ENCODE results near the gene ZNF212.
A peak's percentile ranks its signal among the peaks of the same experiment; 100 is the strongest.

Gene ZNF212

GRCh38 chr7:149239345-149240143 lies at the start of gene ZNF212:
TSS of gene ZNF212 (plus strand) at chr7:149239651. CDS start at chr7:149239779, 128 bp downstream.
- DNase-seq: peak; percentile 91 to 92

DNA sequence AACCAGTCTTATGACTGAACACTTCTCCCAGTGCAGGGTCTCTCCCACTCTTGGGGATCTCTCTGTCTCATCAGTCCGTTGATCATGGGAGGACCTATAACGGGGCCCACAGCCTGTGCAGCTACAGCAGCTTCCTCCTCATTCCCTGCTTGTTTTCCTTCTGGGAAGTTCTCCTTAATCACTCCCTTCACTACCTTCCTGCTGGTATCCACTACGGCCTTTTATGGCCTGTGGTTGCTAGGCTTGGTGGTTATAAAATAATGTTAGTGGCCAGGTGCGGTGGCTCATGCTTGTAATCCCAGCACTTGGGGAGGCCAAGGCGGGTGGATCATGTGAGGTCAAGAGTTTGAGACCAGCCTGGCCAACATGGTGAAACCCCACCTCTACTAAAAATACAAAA lies 47.6 kb upstream of the ZNF212 start:
- DNase-seq: no peak

DNA sequence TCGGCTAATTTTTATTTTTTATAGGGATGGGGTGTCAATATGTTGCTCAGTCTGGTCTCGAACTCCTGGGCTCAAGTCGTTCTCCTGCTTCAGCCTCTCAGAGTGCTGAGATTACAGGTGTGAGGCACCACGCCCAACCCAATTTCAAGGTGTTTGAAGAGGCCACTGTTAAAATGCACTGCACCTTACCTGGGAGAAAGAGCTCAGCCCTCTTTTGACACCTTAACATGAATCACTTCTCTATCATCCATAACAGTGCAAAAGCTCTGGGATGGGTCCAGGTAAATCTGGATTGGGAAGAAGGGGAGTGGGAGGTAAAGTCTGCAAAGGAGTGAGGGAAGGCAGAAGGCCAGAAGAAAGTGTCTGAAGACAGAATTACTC lies 44.7 kb upstream of the ZNF212 start:
- no peak for DNase-seq

GRCh38 chr7:149195180-149196150 lies 44.0 kb upstream of the ZNF212 start, which contains the start of gene ZNF282:
TSS of gene ZNF282 (plus strand) at chr7:149195546. CDS start at chr7:149195590, 44 bp downstream.
- peak; percentile 80 to 87 for DNase-seq

GRCh38 chr7:149196151-149196704 lies 43.2 kb upstream of the ZNF212 start:
- DNase-seq: peak; percentile 24

DNA sequence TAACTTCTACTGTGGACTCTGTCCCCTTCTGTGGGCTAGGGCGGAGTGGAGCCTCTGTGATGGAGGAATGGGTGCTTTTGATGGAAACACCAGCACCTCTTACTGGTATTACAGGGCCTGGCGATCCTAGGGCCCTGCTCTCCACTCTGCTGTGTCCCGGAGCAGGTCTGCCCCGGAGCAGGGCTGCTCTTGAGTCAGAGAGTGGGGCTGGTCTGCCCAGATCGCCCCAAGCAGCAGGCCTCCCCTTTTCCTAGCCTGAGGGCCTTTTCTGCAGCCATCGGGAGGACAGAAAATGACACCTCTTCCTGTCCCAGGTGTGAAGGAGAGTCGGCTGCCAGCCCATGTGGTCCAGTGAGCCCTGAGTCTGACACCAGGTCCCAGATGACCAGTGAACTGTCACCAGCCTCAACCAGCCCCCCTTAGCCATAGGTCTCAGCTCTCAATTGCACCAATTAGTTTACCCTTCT lies 42.7 kb upstream of the ZNF212 start:
- DNase-seq: peak; percentile 16 to 23

GRCh38 chr7:149197675-149198074 lies 41.8 kb upstream of the ZNF212 start:
- no peak for DNase-seq

- DNase-seq: no peak
Measured at GRCh38 chr7:149198161-149198816, 41.2 kb upstream of the ZNF212 start.

DNA sequence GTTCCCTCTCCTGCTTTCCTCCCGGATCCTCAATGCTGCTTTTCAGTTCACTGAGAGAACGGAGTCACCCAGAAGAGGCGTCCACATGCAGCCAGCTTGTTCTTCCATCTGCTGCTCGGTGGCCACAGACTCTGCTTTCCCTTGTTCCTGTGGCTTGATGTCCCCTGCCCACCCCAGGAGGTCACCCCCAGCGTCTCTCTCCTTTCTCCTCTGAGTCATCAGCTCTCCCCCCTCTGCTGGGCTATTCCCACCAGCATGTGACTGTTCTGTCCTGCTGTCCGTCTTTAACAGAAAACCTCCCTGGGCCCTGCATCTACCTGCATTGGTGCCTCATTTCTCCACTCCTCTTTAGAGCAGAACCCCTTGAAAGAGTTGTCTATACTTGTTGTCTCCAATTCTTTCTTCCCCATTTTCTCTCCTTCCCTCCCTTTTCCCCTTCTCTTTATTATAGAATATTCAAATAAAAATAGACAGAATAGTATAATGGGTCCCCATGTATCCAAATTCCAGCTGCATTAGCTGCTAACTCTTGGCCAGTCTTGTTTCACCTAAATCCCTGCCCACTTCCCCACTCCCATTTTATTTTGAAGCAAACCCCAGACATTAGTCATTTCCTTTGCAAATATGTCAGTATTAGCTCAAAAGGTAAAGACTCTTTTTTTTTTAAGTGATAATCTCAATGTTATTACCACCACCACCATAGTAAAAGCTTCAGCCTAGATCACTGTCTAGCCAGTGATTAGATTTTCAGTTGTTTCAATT lies 40.0 kb upstream of the ZNF212 start:
- no peak for DNase-seq

GRCh38 chr7:149202831-149203231 lies 36.6 kb upstream of the ZNF212 start:
- DNase-seq: no peak

DNA sequence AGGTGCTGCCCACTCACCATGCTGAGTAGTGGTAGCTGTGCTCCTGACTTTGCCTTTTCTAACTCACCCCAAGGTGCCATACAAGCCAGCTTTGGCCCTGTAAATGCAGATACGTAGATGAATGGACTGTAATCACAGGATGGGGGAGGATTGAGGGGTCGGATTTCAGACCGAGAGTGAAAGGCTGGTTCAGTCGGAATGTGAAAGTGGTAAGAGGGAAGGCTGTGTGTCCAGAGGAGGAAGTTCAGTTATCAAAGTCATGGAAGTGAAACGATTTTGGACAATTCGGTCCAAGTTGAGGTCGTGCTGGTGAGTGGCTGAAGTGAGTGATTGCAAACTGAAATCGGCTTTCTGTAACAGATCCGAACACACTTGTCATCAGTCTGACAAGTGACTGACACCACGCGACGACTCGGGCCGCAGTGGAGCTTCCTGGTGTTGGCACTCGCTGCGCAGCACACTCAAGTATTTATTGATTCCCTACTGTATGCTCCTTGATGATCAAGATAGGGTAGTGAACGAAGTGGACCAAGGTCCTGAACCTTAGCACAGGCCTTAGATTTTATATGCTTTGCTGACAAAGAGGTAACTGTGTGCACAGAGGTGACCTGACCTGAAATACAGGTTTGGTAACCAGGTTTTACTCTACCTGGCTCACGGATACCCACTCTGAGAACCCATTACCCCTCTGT lies 33.6 kb upstream of the ZNF212 start:
- no peak for DNase-seq

DNA sequence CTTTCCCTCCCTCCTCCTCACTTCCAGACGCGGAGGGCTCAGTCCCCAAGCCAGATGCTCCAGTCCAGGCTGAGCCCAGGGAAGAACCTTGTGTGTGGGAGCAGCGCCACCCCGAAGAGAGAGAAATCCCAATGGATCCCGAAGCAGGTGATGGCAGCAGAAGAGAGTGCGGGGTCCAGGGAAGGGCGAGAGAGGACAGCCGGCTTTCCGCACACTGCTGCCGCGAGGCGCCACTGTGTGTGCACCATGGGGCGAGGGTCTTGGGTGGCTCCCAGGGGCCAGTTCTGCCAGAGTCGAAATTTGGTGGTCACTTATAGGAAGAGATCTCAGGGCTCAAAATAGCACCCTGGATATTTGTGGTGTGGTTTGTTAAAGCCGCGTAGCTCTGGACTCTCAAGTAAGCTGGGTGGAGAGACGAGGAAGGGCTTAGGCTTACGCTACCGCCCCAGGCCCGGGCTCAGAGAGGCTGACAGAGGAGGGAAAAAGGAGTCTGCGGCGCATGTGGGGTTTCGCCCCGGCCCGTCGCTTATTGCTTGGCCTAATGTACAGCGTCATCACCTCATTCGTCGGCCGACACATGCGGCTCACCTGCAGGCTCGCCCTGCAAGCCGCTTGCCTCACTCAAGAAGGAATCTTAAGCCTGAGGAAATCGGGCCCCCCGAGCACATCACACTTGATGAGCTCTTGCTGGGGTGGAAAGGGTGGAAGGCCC lies 32.0 kb upstream of the ZNF212 start:
- DNase-seq: no peak

GRCh38 chr7:149209518-149210269 lies 29.8 kb upstream of the ZNF212 start:
- peak; percentile 84 to 89 for DNase-seq

- DNase-seq: no peak
Measured at GRCh38 chr7:149210551-149210950, 28.9 kb upstream of the ZNF212 start.

DNA sequence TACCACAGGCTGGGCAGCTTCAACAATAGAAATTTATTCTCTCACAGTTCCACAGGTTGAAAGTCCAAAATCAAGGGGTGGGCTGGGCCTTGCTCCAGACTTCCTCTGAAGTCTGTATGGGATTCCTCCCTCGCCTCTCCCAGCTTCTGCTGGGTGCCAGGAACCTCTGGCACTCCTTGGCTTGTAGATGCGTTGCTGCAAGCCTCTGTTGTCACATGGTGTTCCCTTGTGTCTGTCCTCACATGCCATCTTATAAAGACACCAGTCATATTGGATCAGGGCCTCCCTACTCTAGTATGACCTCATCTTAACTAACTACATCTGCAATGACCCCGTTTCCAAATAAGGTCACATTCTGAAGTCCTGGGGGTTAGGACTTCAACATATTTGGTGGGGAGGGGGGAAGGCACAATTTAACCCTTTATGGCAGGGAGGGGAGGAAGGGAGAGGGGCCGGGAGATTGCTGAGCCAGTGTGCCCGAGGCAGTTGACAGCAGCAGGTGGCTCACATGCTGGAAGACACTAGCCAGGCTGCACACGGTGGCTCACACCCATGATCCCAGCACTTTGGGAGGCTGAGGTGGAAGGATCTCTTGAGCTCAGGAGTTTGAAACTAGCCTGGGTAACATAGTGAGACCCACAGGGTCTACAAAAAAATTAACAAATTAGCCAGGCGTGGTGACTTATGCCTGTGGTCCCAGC lies 25.3 kb upstream of the ZNF212 start:
- DNase-seq: no peak

GRCh38 chr7:149216402-149216801 lies 23.0 kb upstream of the ZNF212 start:
- no peak for DNase-seq

GRCh38 chr7:149217570-149217969 lies 21.9 kb upstream of the ZNF212 start:
- no peak for DNase-seq

DNA sequence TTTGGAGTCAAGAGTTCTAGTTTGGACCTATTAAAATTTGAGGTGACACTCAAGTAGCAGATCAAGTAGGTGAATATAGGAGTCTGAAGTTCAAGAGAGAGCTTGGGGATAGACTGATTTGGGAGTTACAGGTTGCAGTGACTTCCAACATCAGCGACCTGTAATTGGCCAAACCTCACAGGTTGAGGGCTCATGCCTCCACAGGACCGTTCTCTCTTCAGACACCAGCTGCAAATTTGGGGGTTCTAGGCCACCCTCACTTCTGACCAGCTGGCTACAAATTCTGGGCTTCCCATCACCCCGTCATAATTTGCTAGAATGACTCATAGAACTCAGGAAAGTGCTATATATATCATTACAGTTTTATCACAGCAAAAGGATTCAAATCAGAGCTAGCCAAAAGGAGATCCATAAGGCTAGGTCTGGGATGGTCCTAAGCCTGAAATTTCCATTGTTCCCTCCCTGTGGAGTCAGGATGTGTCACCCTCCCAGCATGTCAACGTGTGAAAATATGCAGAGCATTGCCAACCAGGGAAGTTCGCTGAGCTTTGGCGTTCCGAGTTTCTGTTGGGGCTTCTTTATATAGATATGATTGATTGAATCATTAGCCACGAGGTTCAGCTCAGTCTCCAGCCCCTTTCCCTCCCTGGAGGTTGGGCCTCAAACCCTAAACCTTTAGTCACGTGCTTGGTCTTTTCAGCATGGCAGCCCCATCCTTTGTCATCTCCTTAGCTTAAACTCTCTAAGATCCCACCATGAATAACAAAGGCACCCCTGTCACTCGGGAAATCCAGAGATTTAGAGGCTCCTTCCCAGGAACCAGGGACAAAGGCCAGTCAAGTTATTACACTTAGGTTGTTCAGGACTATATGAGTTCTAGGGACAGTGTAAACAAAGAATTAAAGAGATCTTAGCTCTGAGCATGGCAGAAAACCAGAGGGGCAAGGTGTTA lies 20.7 kb upstream of the ZNF212 start:
- no peak for DNase-seq
